ENCODE results near the gene SCNM1.

DNA sequence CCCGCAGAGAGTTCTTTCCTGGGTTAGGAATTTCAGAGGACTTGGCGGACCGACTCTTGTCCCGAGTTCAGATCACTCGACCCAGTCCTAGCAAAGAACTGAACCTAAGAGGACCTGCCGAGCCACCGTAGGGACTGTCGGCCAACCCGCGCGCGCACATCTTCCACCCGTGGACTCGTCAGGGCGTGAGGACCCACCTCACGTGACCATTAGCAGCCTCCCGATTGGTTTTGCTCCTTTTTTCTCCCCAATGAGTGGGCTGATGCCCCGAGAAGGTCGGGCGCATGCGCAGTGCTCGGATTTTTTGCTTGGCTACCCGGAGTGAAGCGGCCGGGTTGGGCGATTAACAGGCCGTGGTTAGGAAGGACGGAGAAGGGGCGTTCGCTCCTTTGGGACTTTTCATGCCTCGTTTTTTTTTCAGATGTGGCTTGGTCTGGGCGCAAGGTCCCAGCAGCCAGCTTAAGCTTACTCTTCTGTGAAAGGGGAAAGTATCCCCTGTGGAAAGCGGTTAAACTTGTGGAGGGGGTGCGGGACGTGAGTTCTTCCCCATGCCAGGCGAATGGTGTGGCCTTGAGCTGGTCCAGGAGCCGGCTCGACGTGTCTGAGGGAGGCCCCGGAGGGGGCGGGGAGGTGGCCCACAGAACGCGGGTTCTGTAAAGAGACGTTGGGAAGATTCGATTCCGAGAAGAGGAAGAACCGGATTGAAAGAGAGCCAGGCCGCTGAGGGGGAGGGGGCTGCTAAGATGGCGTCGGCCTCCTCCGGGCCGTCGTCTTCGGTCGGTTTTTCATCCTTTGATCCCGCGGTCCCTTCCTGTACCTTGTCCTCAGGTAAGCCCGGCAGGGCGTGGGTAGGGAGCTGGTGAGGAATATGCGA is 32.5 kb downstream of the SCNM1 start, which contains the start of gene PIP5K1A:
- TF ChIP-seq, protein P1, sequence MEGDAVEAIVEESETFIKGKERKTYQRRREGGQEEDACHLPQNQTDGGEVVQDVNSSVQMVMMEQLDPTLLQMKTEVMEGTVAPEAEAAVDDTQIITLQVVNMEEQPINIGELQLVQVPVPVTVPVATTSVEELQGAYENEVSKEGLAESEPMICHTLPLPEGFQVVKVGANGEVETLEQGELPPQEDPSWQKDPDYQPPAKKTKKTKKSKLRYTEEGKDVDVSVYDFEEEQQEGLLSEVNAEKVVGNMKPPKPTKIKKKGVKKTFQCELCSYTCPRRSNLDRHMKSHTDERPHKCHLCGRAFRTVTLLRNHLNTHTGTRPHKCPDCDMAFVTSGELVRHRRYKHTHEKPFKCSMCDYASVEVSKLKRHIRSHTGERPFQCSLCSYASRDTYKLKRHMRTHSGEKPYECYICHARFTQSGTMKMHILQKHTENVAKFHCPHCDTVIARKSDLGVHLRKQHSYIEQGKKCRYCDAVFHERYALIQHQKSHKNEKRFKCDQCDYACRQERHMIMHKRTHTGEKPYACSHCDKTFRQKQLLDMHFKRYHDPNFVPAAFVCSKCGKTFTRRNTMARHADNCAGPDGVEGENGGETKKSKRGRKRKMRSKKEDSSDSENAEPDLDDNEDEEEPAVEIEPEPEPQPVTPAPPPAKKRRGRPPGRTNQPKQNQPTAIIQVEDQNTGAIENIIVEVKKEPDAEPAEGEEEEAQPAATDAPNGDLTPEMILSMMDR (optimal IDR thresholded peaks at IDR 0.05 in 1 of 3, IDR thresholded peaks at IDR 0.05 in 1 of 3, conservative IDR thresholded peaks at IDR 0.05 in 1 of 3; ENCODE audit: extremely low read depth in 1 of 3, insufficient read depth in 2 of 3, low read length in 3 of 3) = no peak
- no peak for TF ChIP-seq EZH2 (IDR thresholded peaks at IDR 0.05; ENCODE audit: low read length)
